Bronchial epithelial cell (primary cell): ENCODE results near the gene PSMF1. TPM values are rescaled to one million over a fixed set of nuclear protein-coding genes. Genes with fewer than 3 reads are reported as not detected.
A peak's percentile ranks its signal among the peaks of the same experiment; 100 is the strongest.

Experiments
- DNase-seq: peaks from one replicate; pipeline ENCODE4 v3.0.0-alpha.2; 2010; ENCODE audit warnings: low read depth
- FAIRE-seq: peaks from 2 replicates; lab custom pipeline; 2011; peaks lifted over from hg19 to GRCh38; lab: Jason Lieb, UNC
- H3K27me3 ChIP-seq: 2 replicates; pipeline ENCODE4 v1.5.1; 2011; ENCODE audit warnings: low read length; ENCODE audit not compliant: control insufficient read depth, insufficient read depth
- H3K36me3 ChIP-seq: 2 replicates; pipeline ENCODE4 v1.5.1; 2011; ENCODE audit warnings: low read length; ENCODE audit not compliant: control insufficient read depth, insufficient read depth
- H3K4me3 ChIP-seq: 2 replicates; pipeline ENCODE4 v1.5.1; 2011; ENCODE audit warnings: mild to moderate bottlenecking, low read depth, low read length, control low read depth
- CTCF ChIP-seq: IDR thresholded peaks from 2 replicates; pipeline ENCODE4 v1.5.1; 2011; ENCODE audit warnings: mild to moderate bottlenecking, moderate library complexity, low read length, control low read depth, inconsistent platforms; ENCODE audit not compliant: insufficient read depth, severe bottlenecking
- total RNA-seq: library from RNA; depleted of rRNA; stranded (reverse); fragments of >200 nt; gene quantifications from 2 replicates; pipeline ENCODE4 v1.2.1, GENCODE V29; 2014

The PSMF1 gene
- 20.3 and 20.7 TPM in 2 replicates for total RNA-seq

DNA sequence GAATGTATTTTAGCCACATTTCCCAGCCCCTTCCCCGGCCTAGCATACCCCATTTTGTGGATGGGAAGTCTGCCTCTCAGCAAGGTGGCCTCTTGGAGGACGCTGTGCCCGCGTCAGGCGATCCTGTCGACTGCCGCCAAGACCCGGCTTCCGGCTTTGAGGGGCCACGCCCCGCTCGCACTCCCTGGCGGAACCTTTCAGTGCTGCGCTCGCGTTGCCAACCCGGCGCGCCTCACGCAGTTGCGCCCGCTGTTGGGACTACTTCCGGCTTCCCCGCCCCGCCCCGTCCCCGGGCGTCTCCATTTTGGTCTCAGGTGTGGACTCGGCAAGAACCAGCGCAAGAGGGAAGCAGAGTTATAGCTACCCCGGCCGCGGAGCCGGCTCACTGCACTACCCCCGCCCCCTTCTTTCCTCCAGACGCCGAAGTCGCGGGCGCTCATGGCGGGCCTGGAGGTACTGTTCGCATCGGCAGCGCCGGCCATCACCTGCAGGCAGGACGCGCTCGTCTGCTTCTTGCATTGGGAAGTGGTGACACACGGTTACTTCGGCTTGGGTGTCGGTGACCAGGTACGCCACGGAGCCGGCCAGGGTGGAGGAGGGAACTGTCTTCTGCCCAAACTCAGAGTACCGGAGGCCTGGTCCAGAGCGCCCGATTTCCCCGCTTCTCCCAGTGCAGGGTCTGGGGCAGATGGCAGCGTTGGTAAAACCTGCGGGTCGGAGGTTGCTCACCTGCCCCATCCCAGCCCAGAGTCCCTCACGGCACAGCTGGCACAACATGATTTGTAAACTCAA lies at the start of gene PSMF1:
Gene PSMF1, plus strand, starts transcription at position 267 of the 792 bp plus-strand sequence. Its CDS starts 172 bp downstream, at position 439.
- Histone ChIP-seq H3K36me3 (no peaks in the 10 kb centered on the region), H3K27me3 (no peaks in the 10 kb centered on the region), H3K4me3 (peak within 1 kb of the TSS; percentile 91)
- peak; percentile 76 for DNase-seq
- no peak for TF ChIP-seq CTCF
- no peak for FAIRE-seq

DNA sequence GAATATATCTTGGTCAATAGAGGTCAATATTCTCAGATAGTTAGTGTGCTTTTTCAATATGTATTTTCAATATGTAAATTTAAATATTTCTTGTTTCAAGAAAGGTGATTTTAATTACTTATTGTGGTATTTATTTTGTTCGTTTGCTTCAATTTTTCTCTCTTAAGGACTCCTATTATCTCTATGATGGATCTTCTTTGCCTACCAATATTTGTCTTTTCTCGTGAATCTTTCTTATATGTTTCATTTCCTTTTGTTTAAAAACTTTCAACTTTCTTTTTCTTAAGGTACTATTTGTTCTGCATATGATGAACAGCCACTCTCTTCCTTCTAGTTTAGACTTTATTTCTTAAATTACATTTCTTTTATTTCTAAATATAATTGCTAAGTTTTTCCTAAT lies 46.1 kb upstream of the PSMF1 start:
- DNase-seq, result no peak
- no peak overlapping the region for H3K4me3 ChIP-seq
- no peak for TF ChIP-seq CTCF
- FAIRE-seq, result no peak
- no peaks in the 10 kb centered on the region for H3K27me3 ChIP-seq
- H3K36me3 ChIP-seq, result no peaks in the 10 kb centered on the region

- no peak for TF ChIP-seq CTCF
- DNase-seq (no peak), FAIRE-seq (no peak)
- Histone ChIP-seq H3K27me3 (no peaks in the 10 kb centered on the region), H3K4me3 (no peak overlapping the region), H3K36me3 (no peaks in the 10 kb centered on the region)
Observed at GRCh38 chr20:1075616-1076015, 42.8 kb upstream of the PSMF1 start.

- FAIRE-seq (no peak), DNase-seq (no peak)
- Histone ChIP-seq H3K36me3 (no peaks in the 10 kb centered on the region), H3K27me3 (no peaks in the 10 kb centered on the region), H3K4me3 (no peak overlapping the region)
- no peak for TF ChIP-seq CTCF
Observed at GRCh38 chr20:1081891-1082290, 36.5 kb upstream of the PSMF1 start.

DNA sequence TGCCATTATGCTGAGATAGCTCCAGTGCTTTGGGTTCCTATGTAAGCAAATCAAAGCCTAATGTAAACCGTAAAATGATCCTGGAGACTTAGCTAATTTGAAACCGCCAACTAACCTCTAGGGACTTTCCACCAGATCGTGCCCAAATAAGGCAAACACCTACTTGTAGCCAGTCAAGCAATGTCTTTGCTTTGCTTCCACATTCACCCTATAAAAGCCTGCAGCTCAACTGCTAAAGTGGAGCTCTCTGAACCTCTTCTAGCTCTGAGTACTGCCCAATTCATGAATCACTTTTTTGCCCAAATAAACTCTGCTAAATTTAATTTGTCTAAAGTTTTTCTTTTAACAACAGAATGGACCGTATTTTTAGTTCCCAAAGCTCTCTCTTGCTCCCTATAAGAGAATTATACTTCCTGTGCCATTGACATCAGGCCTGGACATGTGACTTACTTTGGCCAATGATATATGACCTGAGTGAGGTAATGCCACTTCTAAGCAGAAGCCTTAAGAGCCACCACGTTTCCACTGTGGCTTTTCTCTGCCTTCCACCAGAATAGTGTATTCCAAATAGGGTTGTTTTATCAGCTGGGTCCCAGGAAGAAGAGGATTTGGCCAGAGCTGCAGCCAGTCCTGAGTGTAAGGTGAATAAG lies 34.8 kb upstream of the PSMF1 start:
- no peaks in the 10 kb centered on the region for H3K27me3 ChIP-seq
- no peak for FAIRE-seq
- DNase-seq, result no peak
- no peak for TF ChIP-seq CTCF
- H3K4me3 ChIP-seq, result no peak overlapping the region
- H3K36me3 ChIP-seq, result no peaks in the 10 kb centered on the region
